Colonic mucosa (tissue), 4 donors: ENCODE data around the gene TRIM8. TPM values are rescaled to one million over a fixed set of nuclear protein-coding genes. Genes with fewer than 3 reads are reported as not detected.

Experiments
- DNase-seq: peaks from one replicate; pipeline ENCODE4 v3.0.0-alpha.2; 2020
- H3K27ac ChIP-seq: fragments of 200-600 bp; one replicate; pipeline ENCODE4 v1.8.0; 2021
- H3K27me3 ChIP-seq: fragments of 200-600 bp; one replicate; pipeline ENCODE4 v1.8.0; 2021
- H3K36me3 ChIP-seq: fragments of 200-600 bp; one replicate; pipeline ENCODE4 v1.8.0; 2021
- H3K4me1 ChIP-seq: fragments of 200-600 bp; one replicate; pipeline ENCODE4 v1.8.0; 2021; ENCODE audit warnings: mild to moderate bottlenecking
- H3K4me3 ChIP-seq: fragments of 200-600 bp; one replicate; pipeline ENCODE4 v1.8.0; 2021
- H3K9ac ChIP-seq, 2 donors: one replicate each; pipeline ENCODE4 v1.7.0; 2013; ENCODE audit warnings: control low read depth in 2 of 2, low read depth in 2 of 2, low read length in 2 of 2
- H3K9me3 ChIP-seq: fragments of 200-600 bp; one replicate; pipeline ENCODE4 v1.8.0; 2021
- CTCF ChIP-seq: fragments of 200-600 bp; IDR thresholded peaks from one replicate; pipeline ENCODE4 v1.8.0; 2022; ENCODE audit warnings: antibody characterized with exemption, mild to moderate bottlenecking
- intact Hi-C: fragments of 100-400 bp; cut with DNase I; formaldehyde crosslinking; loops from one replicate; pipeline ENCODE4 v1.14.1; 2022
- total RNA-seq, 2 donors: library from RNA; stranded (reverse); fragmentation: NEBNext Ultra II Directional in 1 of 2; extraction: Animal tissue kit (Norgen Biotek cat#: 25700) in 1 of 2; gene quantifications; one replicate each; pipeline ENCODE4 v1.2.1, GENCODE V29; 2021
- donor health status: healthy.
- donor health status: DM: no; HTN: no; CAD: no.
- donor health status: DM: no; HTN: no; CAD: no.

The TRIM8 gene
- total RNA-seq, 2 donors from 2014 or later, result 64.9 to 79.6 TPM

- no peaks in the 10 kb centered on the region for H3K27me3 ChIP-seq
- no peak overlapping the region for H3K4me3 ChIP-seq
- no peak for DNase-seq
- H3K36me3 ChIP-seq, result peaks cover 15% of the 10 kb centered on the region
- H3K9me3 ChIP-seq, result no peaks in the 10 kb centered on the region
- no peak for TF ChIP-seq CTCF
- intact Hi-C loops, result no loop called here
- H3K4me1 ChIP-seq, result peaks cover 20% of the 10 kb centered on the region
- H3K9ac ChIP-seq, result peak overlapping the region in 1 of 2 donors; percentile 23
- H3K27ac ChIP-seq, result peak overlapping the region; percentile 74
Measured at GRCh38 chr10:102656791-102657371, 12.6 kb downstream of the TRIM8 start.

- H3K36me3 ChIP-seq, result peaks cover 15% of the 10 kb centered on the region
- no peak for DNase-seq
- no peak for TF ChIP-seq CTCF
- intact Hi-C loops, result no loop called here
- H3K4me3 ChIP-seq, result no peak overlapping the region
- H3K27ac ChIP-seq, result peak overlapping the region; percentile 74
- peaks cover 20% of the 10 kb centered on the region for H3K4me1 ChIP-seq
- H3K9ac ChIP-seq, result peak overlapping the region in 1 of 2 donors; percentile 23
- H3K27me3 ChIP-seq, result no peaks in the 10 kb centered on the region
- H3K9me3 ChIP-seq, result no peaks in the 10 kb centered on the region
Measured at GRCh38 chr10:102657451-102657850, 13.2 kb downstream of the TRIM8 start.

- intact Hi-C loops, result no loop called here
- peak overlapping the region in 1 of 2 donors; percentile 55 for H3K9ac ChIP-seq
- DNase-seq, result peak; percentile 85
- H3K4me3 ChIP-seq, result no peak overlapping the region
- peak overlapping the region; percentile 74 for H3K27ac ChIP-seq
- TF ChIP-seq CTCF, result no peak
- H3K9me3 ChIP-seq, result no peaks in the 10 kb centered on the region
- peaks cover 15% of the 10 kb centered on the region for H3K36me3 ChIP-seq
- no peaks in the 10 kb centered on the region for H3K27me3 ChIP-seq
- peaks cover 20% of the 10 kb centered on the region for H3K4me1 ChIP-seq
Measured at GRCh38 chr10:102657984-102658724, 13.9 kb downstream of the TRIM8 start.

- TF ChIP-seq CTCF, result no peak
- H3K4me1 ChIP-seq, result peaks cover 20% of the 10 kb centered on the region
- H3K27me3 ChIP-seq, result no peaks in the 10 kb centered on the region
- H3K36me3 ChIP-seq, result peaks cover 15% of the 10 kb centered on the region
- no peak overlapping the region for H3K4me3 ChIP-seq
- intact Hi-C loops, result no loop called here
- H3K9me3 ChIP-seq, result no peaks in the 10 kb centered on the region
- DNase-seq, result no peak
- peak overlapping the region; percentile 74 for H3K27ac ChIP-seq
- H3K9ac ChIP-seq, result peak overlapping the region in 1 of 2 donors; percentile 55
Measured at GRCh38 chr10:102658802-102659201, 14.5 kb downstream of the TRIM8 start.

- Histone ChIP-seq H3K4me3 (no peak overlapping the region), H3K9ac (peak overlapping the region; percentile 18 to 44), H3K27me3 (no peaks in the 10 kb centered on the region), H3K4me1 (peaks cover 20% of the 10 kb centered on the region), H3K36me3 (peaks cover 10% of the 10 kb centered on the region), H3K9me3 (no peaks in the 10 kb centered on the region), H3K27ac (peak overlapping the region; percentile 63)
- TF ChIP-seq CTCF, result no peak
- peak; percentile 78 for DNase-seq
- intact Hi-C loops, result no loop called here
Measured at GRCh38 chr10:102660888-102661657, 16.8 kb downstream of the TRIM8 start.
